SK-N-SH treated with all-trans-retinoic acid at 6 μM for 48 hours (cell line): ENCODE data around the gene CASP2.

Experiments
- ATAC-seq: fragments of 200-7000 bp; cut with Tn5 transposase; 3 replicates; pipeline ENCODE4 v1.9.1; 2020; ENCODE audit warnings: mild to moderate bottlenecking, moderate library complexity
- CREB5 ChIP-seq: fragments of 250-450 bp; sonication (Bioruptor Pico); IDR thresholded peaks from 2 replicates; pipeline ENCODE4 v1.5.1; 2020; ENCODE audit warnings: low read depth, mild to moderate bottlenecking, moderate library complexity
- CSDC2 ChIP-seq: fragments of 250-450 bp; sonication (Bioruptor Pico); IDR thresholded peaks from 2 replicates; pipeline ENCODE4 v1.5.0; 2020; ENCODE audit warnings: mild to moderate bottlenecking, moderate library complexity
- CSRNP3 ChIP-seq: fragments of 250-450 bp; sonication (Bioruptor Pico); IDR thresholded peaks from 2 replicates; pipeline ENCODE4 v1.5.1; 2021; ENCODE audit warnings: mild to moderate bottlenecking, moderate library complexity
- ESRRG ChIP-seq: fragments of 250-450 bp; sonication (Bioruptor Pico); IDR thresholded peaks from 2 replicates; pipeline ENCODE4 v1.6.1; 2021; ENCODE audit warnings: mild to moderate bottlenecking
- GLIS3 ChIP-seq: fragments of 250-450 bp; sonication (Bioruptor Pico); IDR thresholded peaks from 2 replicates; pipeline ENCODE4 v1.5.0; 2020; ENCODE audit warnings: mild to moderate bottlenecking, moderate library complexity
- POU6F1 ChIP-seq: fragments of 250-450 bp; sonication (Bioruptor Pico); IDR thresholded peaks from 2 replicates; pipeline ENCODE4 v1.8.0; 2021; ENCODE audit warnings: low read depth, mild to moderate bottlenecking, moderate library complexity, borderline replicate concordance
- PPARA ChIP-seq: fragments of 250-450 bp; sonication (Bioruptor Pico); IDR thresholded peaks from 2 replicates; pipeline ENCODE4 v1.5.0; 2020; ENCODE audit warnings: mild to moderate bottlenecking, borderline replicate concordance
- RARB ChIP-seq: fragments of 250-450 bp; sonication (Bioruptor Pico); IDR thresholded peaks from 2 replicates; pipeline ENCODE4 v1.8.0; 2021; ENCODE audit warnings: mild to moderate bottlenecking, moderate library complexity
- SNAI2 ChIP-seq: fragments of 250-450 bp; sonication (Bioruptor Pico); IDR thresholded peaks from 2 replicates; pipeline ENCODE4 v1.5.0; 2020; ENCODE audit warnings: mild to moderate bottlenecking, moderate library complexity
- TCF4 ChIP-seq: fragments of 250-450 bp; sonication (Bioruptor Pico); IDR thresholded peaks from 2 replicates; pipeline ENCODE4 v1.8.0; 2021; ENCODE audit warnings: mild to moderate bottlenecking, moderate library complexity, borderline replicate concordance
- ZC3H10 ChIP-seq: fragments of 250-450 bp; sonication (Bioruptor Pico); IDR thresholded peaks from 2 replicates; pipeline ENCODE4 v1.5.1; 2021; ENCODE audit warnings: mild to moderate bottlenecking, moderate library complexity
- ZFP3 ChIP-seq: fragments of 250-450 bp; sonication (Bioruptor Pico); IDR thresholded peaks from 2 replicates; pipeline ENCODE4 v1.5.0; 2020; ENCODE audit warnings: mild to moderate bottlenecking, moderate library complexity
- ZFP30 ChIP-seq: fragments of 450-650 bp; formaldehyde crosslinking; IDR thresholded peaks from 2 replicates; pipeline ENCODE4 v1.5.0; 2022; ENCODE audit warnings: mild to moderate bottlenecking, moderate library complexity
- ZNF565 ChIP-seq: fragments of 450-650 bp; formaldehyde crosslinking; conservative IDR thresholded peaks from 2 replicates; pipeline ENCODE4 v1.5.0; 2020; ENCODE audit warnings: low read depth, mild to moderate bottlenecking, moderate library complexity
- ZNF70 ChIP-seq: fragments of 450-650 bp; formaldehyde crosslinking; IDR thresholded peaks from 2 replicates; pipeline ENCODE4 v1.5.0; 2020; ENCODE audit warnings: mild to moderate bottlenecking, moderate library complexity
- TF ChIP-seq, protein P1 (sequence below): fragments of 250-450 bp; sonication (Bioruptor Pico); IDR thresholded peaks from 2 replicates; pipeline ENCODE4 v1.8.0; 2020; ENCODE audit warnings: mild to moderate bottlenecking, moderate library complexity, borderline replicate concordance
- TF ChIP-seq, protein P2 (sequence below): fragments of 250-450 bp; sonication (Bioruptor Pico); IDR thresholded peaks from 2 replicates; pipeline ENCODE4 v1.5.0; 2020; ENCODE audit warnings: mild to moderate bottlenecking, moderate library complexity

Gene CASP2

GRCh38 chr7:143351060-143351459 lies 62.9 kb downstream of the CASP2 start:
- peak; percentile 42 for ATAC-seq
- TF ChIP-seq SNAI2 (no peak), CSRNP3 (CRISPR knock-in tag) (no peak), ZC3H10 (CRISPR knock-in tag) (no peak), TCF4 (CRISPR knock-in tag) (no peak), ZNF70 (CRISPR knock-in tag) (no peak), ESRRG (CRISPR knock-in tag) (no peak), CREB5 (CRISPR knock-in tag) (no peak), PPARA (no peak), POU6F1 (CRISPR knock-in tag) (no peak), ZFP30 (CRISPR knock-in tag) (no peak)
- TF ChIP-seq, protein P1, sequence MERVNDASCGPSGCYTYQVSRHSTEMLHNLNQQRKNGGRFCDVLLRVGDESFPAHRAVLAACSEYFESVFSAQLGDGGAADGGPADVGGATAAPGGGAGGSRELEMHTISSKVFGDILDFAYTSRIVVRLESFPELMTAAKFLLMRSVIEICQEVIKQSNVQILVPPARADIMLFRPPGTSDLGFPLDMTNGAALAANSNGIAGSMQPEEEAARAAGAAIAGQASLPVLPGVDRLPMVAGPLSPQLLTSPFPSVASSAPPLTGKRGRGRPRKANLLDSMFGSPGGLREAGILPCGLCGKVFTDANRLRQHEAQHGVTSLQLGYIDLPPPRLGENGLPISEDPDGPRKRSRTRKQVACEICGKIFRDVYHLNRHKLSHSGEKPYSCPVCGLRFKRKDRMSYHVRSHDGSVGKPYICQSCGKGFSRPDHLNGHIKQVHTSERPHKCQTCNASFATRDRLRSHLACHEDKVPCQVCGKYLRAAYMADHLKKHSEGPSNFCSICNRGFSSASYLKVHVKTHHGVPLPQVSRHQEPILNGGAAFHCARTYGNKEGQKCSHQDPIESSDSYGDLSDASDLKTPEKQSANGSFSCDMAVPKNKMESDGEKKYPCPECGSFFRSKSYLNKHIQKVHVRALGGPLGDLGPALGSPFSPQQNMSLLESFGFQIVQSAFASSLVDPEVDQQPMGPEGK, result no peak
- TF ChIP-seq, protein P2, sequence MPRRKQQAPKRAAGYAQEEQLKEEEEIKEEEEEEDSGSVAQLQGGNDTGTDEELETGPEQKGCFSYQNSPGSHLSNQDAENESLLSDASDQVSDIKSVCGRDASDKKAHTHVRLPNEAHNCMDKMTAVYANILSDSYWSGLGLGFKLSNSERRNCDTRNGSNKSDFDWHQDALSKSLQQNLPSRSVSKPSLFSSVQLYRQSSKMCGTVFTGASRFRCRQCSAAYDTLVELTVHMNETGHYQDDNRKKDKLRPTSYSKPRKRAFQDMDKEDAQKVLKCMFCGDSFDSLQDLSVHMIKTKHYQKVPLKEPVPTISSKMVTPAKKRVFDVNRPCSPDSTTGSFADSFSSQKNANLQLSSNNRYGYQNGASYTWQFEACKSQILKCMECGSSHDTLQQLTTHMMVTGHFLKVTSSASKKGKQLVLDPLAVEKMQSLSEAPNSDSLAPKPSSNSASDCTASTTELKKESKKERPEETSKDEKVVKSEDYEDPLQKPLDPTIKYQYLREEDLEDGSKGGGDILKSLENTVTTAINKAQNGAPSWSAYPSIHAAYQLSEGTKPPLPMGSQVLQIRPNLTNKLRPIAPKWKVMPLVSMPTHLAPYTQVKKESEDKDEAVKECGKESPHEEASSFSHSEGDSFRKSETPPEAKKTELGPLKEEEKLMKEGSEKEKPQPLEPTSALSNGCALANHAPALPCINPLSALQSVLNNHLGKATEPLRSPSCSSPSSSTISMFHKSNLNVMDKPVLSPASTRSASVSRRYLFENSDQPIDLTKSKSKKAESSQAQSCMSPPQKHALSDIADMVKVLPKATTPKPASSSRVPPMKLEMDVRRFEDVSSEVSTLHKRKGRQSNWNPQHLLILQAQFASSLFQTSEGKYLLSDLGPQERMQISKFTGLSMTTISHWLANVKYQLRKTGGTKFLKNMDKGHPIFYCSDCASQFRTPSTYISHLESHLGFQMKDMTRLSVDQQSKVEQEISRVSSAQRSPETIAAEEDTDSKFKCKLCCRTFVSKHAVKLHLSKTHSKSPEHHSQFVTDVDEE (CRISPR knock-in tag), result no peak
- TF ChIP-seq, all 23 proteins: peak for 0

DNA sequence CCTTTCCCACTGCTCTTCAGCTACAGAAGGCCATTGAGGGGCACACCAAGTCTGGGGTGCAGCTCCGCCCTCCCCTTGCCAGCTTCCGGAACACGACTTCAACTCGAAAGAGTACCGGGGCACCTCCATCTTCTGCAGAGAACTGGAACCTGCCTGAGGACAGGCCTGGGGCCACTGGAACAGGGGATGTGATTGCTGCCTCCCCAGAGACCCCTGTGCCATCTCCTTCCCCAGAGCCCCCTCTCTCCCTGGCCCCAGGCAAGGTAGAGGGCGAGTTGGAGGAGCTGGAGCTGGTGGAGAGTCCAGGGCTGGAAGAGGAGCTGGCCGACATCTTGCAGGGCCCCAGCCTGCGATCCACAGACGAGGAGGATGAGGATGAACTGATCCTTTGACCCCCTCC lies 63.4 kb downstream of the CASP2 start:
- ATAC-seq, result no peak; the same call in 2 of the 3 replicates
- TF ChIP-seq ZFP30 (CRISPR knock-in tag), result no peak
- no peak for TF ChIP-seq ZFP3 (CRISPR knock-in tag)
- no peak for TF ChIP-seq ZC3H10 (CRISPR knock-in tag)
- TF ChIP-seq CSDC2 (CRISPR knock-in tag), result no peak
- no peak for TF ChIP-seq ESRRG (CRISPR knock-in tag)
- no peak for TF ChIP-seq POU6F1 (CRISPR knock-in tag)
- TF ChIP-seq, protein P2 (CRISPR knock-in tag), result no peak
- TF ChIP-seq CREB5 (CRISPR knock-in tag), result no peak
- no peak for TF ChIP-seq RARB (CRISPR knock-in tag)
- TF ChIP-seq PPARA, result no peak
- no peak for TF ChIP-seq GLIS3 (CRISPR knock-in tag)
- no peak for TF ChIP-seq CSRNP3 (CRISPR knock-in tag)
- no peak for TF ChIP-seq ZNF565 (CRISPR knock-in tag)
